ENCODE results near the gene PTDSS2. TPM values are rescaled to one million over a fixed set of nuclear protein-coding genes. Genes with fewer than 3 reads are reported as not detected.

The PTDSS2 gene
- total RNA-seq, 1 donor = 42.3 TPM

DNA sequence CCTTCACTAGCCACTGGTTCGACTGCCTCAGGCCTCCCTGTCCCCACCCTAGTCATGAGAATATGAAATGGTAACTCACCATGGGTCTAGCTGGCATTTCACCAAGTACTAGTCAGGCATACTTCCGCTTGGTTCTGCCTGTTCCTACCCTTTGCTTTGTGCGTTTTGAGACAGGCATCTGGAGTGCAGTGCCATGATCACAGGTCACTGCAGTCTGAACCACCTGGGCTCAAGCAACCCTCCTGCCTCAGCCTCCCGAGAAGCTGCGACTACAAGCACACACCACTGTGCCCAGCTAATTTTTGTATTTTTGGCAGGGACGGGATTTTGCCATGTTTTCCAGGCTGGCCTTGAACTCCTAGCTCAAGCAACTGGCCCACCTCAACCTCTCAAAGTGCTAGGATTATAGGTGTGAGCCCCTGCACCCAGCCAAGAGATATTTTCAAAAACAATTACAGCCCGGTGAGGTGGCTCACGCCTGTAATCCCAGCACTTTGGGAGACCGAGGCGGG lies 71.2 kb downstream of the PTDSS2 start:
- no peak for DNase-seq (ENCODE audit: low read depth in 2 of 3, low spot score in 2 of 3)

DNA sequence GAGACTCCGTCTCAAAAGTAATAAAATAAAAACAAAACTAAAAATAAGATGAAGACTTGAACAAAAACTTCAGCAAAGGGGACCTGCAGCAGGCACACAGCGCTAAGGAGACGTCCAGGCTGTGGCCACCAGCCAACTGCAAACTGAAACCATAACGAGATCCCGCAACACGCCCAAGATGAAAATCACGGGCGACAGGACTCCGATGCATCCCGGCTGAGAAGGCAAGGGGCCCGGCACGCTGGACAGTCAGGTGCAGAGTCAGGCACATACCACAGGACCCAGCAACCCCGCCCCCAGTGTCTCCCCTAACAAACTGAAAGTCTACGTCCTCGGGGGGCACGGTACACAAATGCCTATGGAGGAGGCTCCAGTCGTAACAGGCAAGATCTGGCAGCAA lies 76.1 kb downstream of the PTDSS2 start:
- no peak for DNase-seq (ENCODE audit: low read depth in 2 of 3, low spot score in 2 of 3)

DNA sequence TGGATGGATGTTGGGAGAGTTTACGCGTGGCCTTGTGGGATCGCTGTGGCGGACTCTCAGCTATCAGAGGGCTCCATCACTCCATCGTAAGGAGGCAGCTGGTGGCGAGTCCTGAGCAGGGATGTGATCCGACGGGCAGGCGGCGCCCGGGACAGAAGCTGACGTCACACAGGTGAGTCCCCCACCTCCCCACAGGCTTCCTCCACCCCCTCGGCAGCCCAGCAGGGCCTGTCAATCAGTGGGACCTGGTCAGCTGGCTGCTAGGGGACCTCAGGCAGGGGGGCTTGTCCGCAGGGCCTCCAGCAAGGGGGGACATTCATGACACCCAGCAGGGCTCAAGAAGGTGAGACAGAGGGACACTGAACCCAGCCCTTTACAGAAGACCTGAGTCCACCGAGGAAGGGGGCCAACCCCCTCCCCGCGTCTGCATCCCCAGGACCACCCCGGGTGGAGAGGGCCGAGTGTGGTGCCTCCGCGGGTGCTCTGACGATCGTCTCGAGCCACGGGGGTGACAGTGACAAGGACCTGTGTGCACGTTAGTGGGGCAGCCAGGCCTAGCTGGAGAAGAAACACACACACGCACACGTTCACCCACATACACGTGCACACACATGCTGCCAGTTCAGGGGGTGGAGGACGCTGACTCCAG lies 78.2 kb downstream of the PTDSS2 start:
- DNase-seq (ENCODE audit: low read depth in 2 of 3, low spot score in 2 of 3) = no peak

DNA sequence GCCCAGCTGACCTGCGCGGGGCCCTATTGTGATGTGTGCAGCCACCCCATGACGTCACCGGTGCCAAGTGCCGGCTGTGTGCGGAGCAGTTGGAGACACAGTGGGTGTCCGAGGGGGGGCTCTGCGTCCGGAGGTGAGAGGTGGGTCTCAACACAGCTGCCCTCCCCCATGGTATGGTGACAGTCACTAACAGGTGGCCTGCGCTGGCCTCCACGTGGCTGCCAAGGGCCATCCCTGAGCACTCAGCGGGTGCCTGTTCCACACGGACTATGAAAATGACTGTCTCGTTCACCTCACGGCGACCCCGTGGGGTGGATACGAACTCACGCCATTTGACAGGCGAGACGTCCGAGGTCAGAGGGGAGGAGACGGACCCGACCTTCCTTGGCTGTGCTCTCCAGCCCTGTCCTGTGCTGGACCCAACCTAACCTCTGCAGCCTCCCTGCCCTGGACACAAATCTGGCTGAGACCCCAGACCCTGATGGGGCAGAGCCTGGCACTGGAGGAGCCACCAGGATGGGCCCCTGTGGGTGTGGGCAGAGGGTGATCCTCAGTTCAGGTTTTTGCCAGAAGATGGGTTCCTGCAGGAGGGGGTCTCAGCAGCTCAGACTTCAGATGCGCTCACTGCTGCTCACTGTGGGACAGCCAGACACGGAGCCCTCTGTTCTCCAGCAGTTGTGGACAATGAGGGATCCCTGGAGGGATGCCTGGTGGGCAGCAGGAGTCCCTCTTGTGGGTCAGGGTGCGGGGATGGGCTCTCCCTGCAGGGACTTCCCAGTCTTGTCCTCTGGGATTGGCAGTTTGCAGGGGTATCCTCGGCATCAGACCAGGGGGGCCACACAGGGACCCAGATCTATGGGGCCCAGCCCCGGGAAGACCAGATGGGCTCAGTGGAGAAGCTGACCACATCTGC lies 79.0 kb downstream of the PTDSS2 start:
- no peak for DNase-seq (ENCODE audit: low read depth in 2 of 3, low spot score in 2 of 3)

DNA sequence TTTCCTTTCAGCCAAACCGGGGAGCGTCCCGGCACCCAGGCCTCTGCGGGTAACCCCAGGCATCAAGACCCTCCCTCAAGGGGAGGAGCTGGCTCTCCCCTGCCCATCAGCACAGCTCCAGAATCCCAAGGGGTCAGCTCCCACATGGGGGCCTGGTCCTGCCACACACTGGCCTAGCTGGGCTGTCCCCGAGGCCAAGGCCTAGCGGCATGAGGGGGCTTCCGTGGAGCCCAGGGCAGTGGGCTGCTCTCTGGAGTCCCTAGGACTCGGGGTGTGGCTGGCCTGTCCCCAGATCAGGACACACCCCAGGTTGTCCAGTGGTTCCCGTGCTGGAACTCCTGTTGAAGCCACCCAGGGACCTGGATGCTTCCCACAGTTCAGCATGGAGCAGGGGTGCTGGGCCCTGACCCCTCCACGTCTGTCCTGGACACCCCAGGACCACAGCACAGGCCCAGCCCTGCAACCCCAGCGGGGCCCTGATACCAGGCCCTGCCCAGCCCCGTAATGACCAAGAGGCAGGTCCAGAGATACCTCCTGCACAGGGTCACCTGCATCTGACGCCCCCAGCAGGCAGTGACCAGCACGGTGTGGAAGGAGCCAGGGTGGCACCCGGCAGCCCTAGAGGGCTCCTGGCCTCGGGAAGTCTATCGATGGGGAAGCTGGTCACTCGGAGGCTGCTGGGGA lies 79.8 kb downstream of the PTDSS2 start:
- DNase-seq (ENCODE audit: low read depth in 2 of 3, low spot score in 2 of 3) = no peak

DNA sequence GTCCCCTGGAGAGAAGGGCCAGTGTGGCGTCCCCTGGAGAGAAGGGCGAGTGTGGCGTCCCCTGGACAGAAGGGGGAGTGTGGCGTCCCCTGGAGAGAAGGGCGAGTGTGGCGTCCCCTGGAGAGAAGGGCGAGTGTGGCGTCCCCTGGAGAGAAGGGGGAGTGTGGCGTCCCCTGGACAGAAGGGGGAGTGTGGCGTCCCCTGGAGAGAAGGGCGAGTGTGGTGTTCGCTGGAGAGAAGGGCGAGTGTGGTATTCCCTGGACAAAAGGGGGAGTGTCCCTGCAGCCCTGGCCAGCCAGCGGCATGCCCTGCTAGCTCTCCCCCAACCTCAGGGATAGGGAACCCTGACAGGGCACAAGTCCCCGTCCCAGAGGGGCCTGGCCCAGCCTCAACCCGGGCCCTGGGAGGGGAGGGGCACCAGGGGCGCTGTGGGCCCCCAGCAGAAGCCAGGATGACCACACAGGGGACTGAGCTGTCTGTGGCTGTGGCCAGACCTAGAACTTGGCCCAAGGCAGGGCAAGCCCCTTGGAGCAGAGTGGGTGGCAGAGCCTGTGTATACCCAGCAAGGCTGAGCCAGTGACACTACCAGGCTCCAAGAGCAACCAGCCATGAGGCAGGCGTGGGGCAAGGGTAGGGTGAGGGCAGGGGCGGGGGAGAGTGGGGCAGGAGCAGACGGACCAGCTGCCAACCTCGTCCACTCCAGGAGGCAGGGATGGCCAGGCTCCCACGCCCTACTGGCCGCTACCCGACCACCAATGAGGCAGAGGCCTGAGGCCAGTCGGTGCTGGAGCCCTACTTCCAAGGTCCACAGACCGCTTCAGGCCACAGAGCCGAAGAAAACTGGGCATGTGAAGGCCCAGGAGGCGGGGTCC lies 81.1 kb downstream of the PTDSS2 start:
- DNase-seq (ENCODE audit: low read depth in 2 of 3, low spot score in 2 of 3) = no peak

DNA sequence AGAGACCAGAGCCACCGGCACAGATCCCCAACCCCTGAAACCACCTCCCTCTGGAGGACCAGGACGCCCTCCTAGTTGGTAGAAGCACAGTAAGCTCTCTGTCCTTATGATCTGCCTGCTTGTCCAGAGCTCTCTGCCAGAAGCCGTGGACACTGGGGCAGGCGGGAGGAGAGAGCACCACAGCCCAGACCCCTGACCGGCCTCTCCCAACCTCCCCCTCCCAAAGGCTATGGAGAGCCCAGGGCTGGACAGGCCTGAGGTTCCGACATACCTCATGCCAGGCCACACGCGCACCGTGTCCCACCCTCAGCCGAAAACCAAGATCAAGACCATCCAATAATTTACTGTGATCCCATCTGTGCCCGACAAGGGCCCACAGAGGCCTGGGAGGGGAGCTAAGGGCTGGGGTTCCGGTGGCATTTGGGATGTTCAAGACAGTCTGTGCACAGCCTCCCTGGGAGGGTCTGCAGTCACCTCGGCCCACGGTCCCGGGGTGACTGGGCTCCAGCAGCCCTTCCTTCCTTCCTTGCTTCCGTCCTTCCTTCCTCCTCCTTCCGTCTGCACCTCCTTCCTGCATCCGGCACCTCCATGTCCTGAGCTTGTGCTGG lies 81.9 kb downstream of the PTDSS2 start:
- DNase-seq (ENCODE audit: low read depth in 2 of 3, low spot score in 2 of 3) = no peak

DNA sequence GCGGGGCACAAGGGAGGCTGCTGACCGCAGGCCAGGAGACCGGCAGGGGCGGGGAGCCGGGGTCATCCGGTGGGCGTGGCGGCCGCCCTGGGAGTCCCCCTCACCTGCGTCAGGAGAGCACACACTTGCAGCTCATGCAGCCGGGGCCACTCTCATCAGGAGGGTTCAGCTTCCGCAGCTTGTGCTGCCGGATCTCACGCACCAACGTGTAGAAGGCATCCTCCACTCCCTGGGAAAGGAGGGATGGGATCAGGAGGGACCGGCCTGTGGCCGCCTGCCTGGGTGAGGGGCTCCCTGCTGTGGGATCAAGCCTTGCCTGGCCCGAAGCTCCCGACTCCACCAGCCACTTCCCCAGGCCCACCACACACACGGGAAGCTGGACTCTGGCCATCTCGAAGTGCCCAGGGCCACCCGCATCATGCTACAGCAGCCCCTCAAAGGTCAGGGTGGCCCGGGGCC lies 82.5 kb downstream of the PTDSS2 start:
- DNase-seq (ENCODE audit: low read depth in 2 of 3, low spot score in 2 of 3) = no peak

DNA sequence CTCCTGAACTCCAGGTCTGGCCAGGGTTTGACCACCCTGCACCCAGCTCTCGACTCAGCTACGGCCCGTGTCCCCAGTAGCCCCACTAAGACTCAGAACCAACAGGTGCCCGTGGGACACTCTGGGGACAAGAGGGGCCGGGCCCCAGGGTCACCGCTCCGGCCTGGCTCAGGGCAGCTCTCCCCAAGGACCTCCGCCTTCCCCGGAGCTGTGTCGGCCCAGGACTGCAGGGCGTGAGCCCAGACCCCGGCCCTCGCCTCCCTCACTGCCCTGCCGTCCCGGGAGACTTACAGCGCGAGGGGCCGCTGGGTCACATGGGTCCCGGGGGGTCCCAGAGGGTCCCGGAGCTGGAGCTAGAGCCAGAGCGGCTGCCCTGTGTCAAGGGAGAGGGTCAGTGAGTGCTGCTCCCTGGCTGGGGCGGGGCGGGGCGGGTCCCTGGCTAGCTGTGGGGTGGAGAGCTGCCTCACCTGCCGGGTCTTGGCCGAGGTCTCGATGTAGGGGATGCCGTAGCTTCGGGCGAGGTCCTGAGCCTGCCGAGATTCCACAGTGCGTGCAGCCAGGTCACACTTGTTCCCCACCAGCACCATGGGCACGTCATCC lies 83.0 kb downstream of the PTDSS2 start:
- no peak for DNase-seq (ENCODE audit: low read depth in 2 of 3, low spot score in 2 of 3)

DNA sequence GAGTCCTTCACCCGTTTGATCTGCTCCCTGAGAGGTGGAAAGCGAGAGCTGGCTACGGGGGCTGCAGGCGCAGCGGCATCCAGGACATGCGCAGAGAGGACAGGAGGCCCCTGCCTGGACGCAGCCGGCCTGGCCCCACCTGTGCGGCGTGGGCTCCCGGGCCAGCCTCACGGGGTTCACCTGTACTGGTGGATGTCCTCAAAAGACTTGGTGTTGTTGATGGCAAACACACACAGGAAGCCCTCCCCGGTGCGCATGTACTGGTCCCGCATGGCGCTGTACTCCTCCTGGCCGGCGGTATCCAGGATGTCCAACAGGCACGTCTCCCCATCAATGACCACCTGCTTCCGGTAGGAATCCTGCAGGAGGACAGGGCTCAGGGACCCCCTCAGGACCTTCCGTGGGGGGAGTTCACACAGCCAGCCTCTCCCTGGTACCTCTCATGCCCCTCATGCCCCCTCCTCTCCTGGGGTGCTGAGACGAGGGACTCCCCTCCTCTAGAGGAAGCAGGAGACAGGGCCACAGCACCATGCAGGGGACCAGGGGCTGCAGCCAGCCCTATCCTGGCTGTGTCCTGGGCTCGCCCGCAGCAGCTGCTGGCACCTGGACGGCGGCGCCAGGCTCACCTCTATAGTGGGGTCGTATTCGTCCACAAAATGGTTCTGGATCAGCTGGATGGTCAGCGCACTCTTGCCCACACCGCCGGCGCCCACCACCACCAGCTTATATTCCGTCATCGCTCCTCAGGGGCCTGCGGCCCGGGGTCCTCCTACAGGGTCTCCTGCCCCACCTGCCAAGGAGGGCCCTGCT lies 83.7 kb downstream of the PTDSS2 start:
- DNase-seq (ENCODE audit: low read depth in 2 of 3, low spot score in 2 of 3) = no peak

DNA sequence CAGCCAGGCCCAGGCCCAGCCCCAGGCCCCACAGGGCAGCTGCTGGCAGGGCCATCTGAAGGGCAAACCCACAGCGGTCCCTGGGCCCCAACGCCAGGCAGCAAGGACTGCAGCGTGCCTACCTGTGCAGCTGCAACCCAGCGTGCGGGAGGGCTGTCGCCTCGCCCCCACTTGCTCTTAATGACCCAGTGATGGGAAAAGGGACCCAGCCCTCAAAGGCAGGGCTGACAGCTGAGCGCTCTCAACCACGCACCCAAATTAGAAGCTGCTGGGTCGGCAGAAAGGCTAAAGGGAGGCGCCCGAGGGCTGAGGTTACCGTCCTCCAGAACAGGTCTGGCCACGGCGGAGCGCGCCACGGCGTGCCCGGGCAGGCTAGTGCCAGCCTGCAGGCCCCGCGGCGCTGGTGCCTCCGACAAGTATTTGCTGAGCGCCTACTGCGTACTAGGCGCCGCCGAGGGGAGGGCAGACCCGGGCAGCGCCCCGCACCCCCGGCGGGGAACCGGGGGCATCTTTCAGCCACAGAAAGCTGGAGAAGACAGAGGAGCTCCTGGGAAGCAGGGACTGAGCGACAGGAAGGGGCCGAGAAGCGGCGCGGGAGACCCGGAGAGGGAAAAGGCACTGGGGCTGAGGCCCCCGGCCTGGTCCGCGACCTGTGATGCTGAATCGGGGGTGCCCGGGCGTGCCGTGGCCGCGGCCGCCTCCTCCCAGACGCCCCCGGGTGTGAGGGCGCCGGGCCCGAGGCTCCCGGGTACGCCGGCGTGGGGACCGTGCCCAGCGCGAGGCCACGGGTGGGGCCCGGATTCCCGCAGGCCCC lies 84.5 kb downstream of the PTDSS2 start:
- no peak for DNase-seq (ENCODE audit: low read depth in 2 of 3, low spot score in 2 of 3)

DNA sequence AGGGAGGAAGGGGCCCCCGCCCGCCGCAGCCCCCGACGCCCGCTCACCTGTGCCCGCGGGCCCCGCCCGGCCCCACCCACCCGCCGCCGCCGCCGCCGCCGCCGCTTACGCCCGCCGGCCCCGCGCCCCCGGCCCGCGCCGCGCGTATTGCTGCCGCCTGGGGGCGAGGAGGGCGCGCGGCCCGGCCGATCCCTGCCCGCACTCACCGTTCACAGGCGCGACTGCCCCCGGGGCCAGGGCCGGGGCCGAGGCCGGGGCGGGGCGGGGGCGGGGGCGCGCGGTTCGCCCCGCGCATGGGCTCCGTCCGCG lies 85.1 kb downstream of the PTDSS2 start:
- DNase-seq (ENCODE audit: low read depth in 2 of 3, low spot score in 2 of 3) = no peak

DNA sequence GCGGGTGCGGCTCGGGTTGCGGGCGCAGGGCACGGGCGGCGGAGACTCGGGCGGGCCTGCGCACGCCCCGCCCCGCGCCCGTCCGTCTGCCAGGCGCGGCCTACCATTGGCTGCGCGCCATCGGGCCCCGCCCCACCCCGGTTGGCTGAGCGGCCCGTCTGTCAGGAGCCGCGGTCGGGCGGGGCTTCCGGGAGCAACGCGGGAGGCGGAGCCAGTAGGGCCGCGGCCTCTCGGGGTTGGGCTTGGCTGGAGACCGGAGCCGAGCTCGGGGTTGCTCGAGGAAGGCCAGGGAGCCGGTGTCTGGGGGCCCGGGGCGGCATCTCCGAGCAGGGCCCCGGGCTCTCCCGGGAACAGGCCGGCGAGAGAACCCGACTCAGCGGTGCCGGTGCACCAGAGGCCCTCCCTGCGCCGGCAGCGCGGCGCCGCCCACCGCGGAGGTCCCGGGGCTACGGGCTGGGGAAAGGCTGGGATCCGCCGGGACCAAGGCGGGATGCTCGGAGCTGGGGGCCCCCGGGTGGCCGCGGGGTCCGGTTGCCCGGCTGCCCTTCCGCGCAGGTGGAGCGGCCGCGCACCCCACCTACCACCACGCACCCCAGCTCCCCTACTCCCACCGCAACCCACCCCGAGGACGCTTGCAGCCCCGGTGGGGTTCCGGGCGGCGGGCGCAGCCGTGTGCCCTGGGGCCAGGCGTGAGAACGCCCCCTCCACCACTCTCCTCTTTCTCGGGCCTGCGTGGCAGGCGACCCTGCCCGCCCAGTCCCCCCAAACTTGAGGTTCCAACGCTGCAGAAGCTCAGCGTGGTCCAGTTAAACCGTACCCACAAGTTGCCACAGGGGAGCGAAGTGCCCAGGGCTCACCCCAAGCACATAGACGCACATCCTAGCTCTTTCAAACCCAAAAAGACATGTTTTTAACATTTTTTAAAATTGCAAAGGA lies 85.7 kb downstream of the PTDSS2 start, which contains the start of gene HRAS:
HRAS (minus strand) TSS at position 58 of the 936 bp plus-strand sequence.
- peak; percentile 86 to 96 (median 94) for DNase-seq (ENCODE audit: low read depth in 2 of 3, low spot score in 2 of 3)

DNA sequence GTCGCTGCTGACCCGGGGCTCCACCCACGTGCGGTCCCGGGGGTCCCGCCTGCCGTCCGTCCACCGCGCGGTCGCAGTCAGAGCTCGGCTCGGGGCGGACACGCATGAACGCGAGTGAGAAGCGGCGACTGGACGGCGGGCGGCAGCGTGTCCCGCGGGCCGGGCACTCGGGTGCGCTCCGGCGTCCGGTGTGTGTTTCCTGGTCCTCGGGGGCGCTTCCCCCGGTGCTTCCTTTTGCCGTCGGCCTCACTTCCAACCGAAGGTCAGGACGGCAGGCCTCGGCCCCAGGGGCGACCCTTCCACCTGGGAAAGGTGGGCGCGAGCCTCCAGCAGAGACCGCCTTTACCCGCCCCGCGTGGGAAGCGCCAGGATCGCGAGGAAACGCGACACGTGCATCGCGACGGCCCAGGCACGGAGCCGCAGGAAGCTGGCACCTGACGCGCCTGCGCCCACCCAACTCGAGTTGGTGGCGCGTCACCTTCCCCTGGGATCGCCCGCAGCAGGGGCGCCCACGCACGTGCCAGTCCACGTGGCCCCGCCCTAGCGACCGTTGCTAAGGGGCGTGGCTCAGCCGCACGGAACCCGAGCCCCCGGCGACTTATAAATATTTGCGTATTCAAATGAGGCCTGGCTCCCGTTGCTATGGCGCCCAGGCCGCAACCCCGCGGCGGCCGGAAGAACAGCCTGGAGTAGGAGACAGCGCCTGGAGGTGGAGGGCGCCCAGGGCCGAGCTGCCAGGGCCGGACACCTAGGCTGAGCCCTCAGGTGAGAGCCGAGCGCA lies 87.0 kb downstream of the PTDSS2 start, which contains the start of gene LRRC56:
LRRC56 (plus strand) TSS at position 687 of the 781 bp plus-strand sequence. CDS start 3,158 bp downstream, outside the sequence.
- DNase-seq (ENCODE audit: low read depth in 2 of 3, low spot score in 2 of 3) = peak; percentile 86 to 92 (median 90)

DNA sequence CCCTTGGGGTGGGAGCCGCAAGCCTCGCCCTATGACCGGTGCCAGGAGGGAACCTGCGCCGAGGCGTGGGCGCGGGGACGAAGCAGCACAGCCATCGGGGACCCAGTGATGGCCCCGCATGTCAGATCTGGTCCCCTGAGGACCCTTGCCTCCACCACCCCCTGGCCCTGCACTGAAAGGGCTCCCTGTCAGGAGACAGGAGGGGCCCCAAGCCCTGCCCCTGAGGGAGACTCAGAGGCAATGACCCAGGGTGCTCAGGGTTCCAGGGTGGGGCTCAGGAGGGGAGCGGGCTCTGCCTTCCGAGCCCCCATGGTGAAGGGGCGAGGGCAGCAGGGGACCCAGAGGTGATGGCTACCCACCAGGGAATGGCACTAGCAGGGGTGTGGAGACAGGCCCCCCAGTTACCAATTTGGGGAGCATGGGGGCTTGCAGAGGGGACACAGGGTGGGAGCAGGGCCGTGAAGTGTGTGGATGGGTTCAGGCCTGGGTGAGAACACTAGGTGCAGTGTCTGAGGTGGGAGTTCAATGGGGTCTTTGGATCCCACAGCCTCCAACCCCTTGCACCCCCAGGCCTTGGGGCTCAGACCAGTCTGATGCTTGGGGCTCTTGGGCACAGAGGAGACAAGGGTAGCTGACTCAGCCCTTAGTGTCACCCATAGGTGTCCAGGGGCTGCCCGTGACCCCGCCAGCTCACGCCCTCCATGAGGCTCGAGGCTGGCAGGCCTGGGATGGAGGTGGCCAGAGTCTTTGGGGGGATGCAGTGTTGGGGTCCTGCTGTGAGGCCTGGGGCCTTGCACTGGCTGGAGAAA lies 87.7 kb downstream of the PTDSS2 start:
- no peak for DNase-seq (ENCODE audit: low read depth in 2 of 3, low spot score in 2 of 3)

All from hematopoietic multipotent progenitor cell (in vitro differentiated cells).